ENCODE results near the gene NAXD. TPM values are rescaled to one million over a fixed set of nuclear protein-coding genes. Genes with fewer than 3 reads are reported as not detected.
"Not testable (repeated sequence)": the region's sequence is repeated elsewhere in the genome, so short reads cannot be mapped to it uniquely, and the experiment has no call there.

The NAXD gene
- total RNA-seq: 10 to 100 TPM; 29.5 to 45.3 (median 36.0) TPM

GRCh38 chr13:110615322-110616102, at the start of gene NAXD:
Gene NAXD (plus strand): TSS chr13:110615545. CDS start chr13:110615602, 57 bp downstream.
- Histone ChIP-seq H3K27ac (peak within 1 kb of the TSS; percentile 82 to 98 (median 96)), H3K27me3 (peaks cover 3% of the 10 kb centered on the region), H3K36me3 (no peaks in the 10 kb centered on the region), H3K9me3 (no peaks in the 10 kb centered on the region), H3K4me3 (peak within 1 kb of the TSS; percentile 76 to 83), H3K4me1 (peaks cover 3 to 50% (median 23%) of the 10 kb centered on the region in 3 donors)
- peak; percentile 94 for ATAC-seq
- peak; percentile 87 for TF ChIP-seq POLR2AphosphoS5 (IDR thresholded peaks at IDR 0.05)
- TF ChIP-seq CTCF (IDR thresholded peaks at IDR 0.05): no peak
- TF ChIP-seq POLR2A (IDR thresholded peaks at IDR 0.05): peak; percentile 51 to 72
- TF ChIP-seq EP300 (IDR thresholded peaks at IDR 0.05): no peak
- WGBS, 2 donors (ENCODE audit: low coverage in 1 of 2): 0% methylated on average over 2 of the region's 95 CpGs; no CpG with 5 or more reads in 1 of the 2 donors

- WGBS, 2 donors (ENCODE audit: low coverage in 1 of 2): 81 to 82% methylated on average over 7 to 8 of the region's 9 CpGs
- Histone ChIP-seq H3K9me3 (no peaks in the 10 kb centered on the region), H3K27me3 (no peaks in the 10 kb centered on the region), H3K36me3 (no peaks in the 10 kb centered on the region), H3K27ac (no peak overlapping the region), H3K4me1 (peaks cover 0 to 18% (median 3%) of the 10 kb centered on the region in 3 donors), H3K4me3 (no peak overlapping the region)
- TF ChIP-seq POLR2A (IDR thresholded peaks at IDR 0.05): no peak
- no peak for TF ChIP-seq EP300 (IDR thresholded peaks at IDR 0.05)
- TF ChIP-seq CTCF (IDR thresholded peaks at IDR 0.05): no peak
- no peak for TF ChIP-seq POLR2AphosphoS5 (IDR thresholded peaks at IDR 0.05)
- no peak for ATAC-seq
Measured at GRCh38 chr13:110566171-110566570, 49.2 kb upstream of the NAXD start.

- H3K4me1 ChIP-seq: peaks cover 0 to under 1% (median 0%) of the 10 kb centered on the region in 3 donors
- H3K36me3 ChIP-seq: no peaks in the 10 kb centered on the region
- H3K27ac ChIP-seq: no peak overlapping the region
- 78 to 91% methylated on average over 3 of the region's 3 CpGs for WGBS, 2 donors (ENCODE audit: low coverage in 1 of 2)
- H3K9me3 ChIP-seq: no peaks in the 10 kb centered on the region
- TF ChIP-seq EP300 (IDR thresholded peaks at IDR 0.05) (no peak), POLR2AphosphoS5 (IDR thresholded peaks at IDR 0.05) (no peak), POLR2A (IDR thresholded peaks at IDR 0.05) (no peak), CTCF (IDR thresholded peaks at IDR 0.05) (no peak)
- H3K27me3 ChIP-seq: peaks cover 22% of the 10 kb centered on the region
- H3K4me3 ChIP-seq: no peak overlapping the region
- ATAC-seq: no peak
Measured at GRCh38 chr13:110568612-110569011, 46.7 kb upstream of the NAXD start.

GRCh38 chr13:110569962-110570361, 45.4 kb upstream of the NAXD start:
- H3K27me3 ChIP-seq: peaks cover 33% of the 10 kb centered on the region
- ATAC-seq, H3K27ac ChIP-seq, H3K36me3 ChIP-seq, H3K4me3 ChIP-seq, H3K4me1 ChIP-seq, H3K9me3 ChIP-seq: not testable (repeated sequence)
- 67 to 72% methylated on average over 5 to 7 of the region's 7 CpGs for WGBS, 2 donors (ENCODE audit: low coverage in 1 of 2)

- peaks cover 42% of the 10 kb centered on the region for H3K27me3 ChIP-seq
- ATAC-seq: no peak
- H3K36me3 ChIP-seq: no peaks in the 10 kb centered on the region
- H3K4me1 ChIP-seq: no peaks in the 10 kb centered on the region
- 82 to 95% methylated on average over 3 to 6 of the region's 10 CpGs for WGBS, 2 donors (ENCODE audit: low coverage in 1 of 2)
- H3K27ac ChIP-seq: no peak overlapping the region
- no peak overlapping the region for H3K4me3 ChIP-seq
- H3K9me3 ChIP-seq: no peaks in the 10 kb centered on the region
- TF ChIP-seq POLR2A (IDR thresholded peaks at IDR 0.05) (no peak), EP300 (IDR thresholded peaks at IDR 0.05) (no peak), POLR2AphosphoS5 (IDR thresholded peaks at IDR 0.05) (no peak), CTCF (IDR thresholded peaks at IDR 0.05) (no peak)
Measured at GRCh38 chr13:110570886-110571285, 44.5 kb upstream of the NAXD start.

Measured in gastroesophageal sphincter (tissue), 4 donors.